Epithelial cell of proximal tubule (primary cell): ENCODE measurements around the gene ZNF438. TPM values are rescaled to one million over a fixed set of nuclear protein-coding genes. Genes with fewer than 3 reads are reported as not detected.

ENCODE experiments used
- DNase-seq: peaks from one replicate; pipeline ENCODE4 v3.0.0-alpha.2; 2011; ENCODE audit warnings: low read depth
- H3K4me3 ChIP-seq: 2 replicates; pipeline ENCODE4 v1.5.1; 2011; ENCODE audit warnings: low read depth, mild to moderate bottlenecking, low read length
- total RNA-seq: library from RNA; depleted of rRNA; stranded (reverse); fragments of >200 nt; gene quantifications from 2 replicates; pipeline ENCODE4 v1.2.3, GENCODE V29; 2015
- TF ChIP-seq, protein P1 (sequence below): conservative IDR thresholded peaks from 2 replicates; pipeline ENCODE4 v1.5.1; 2012; ENCODE audit warnings: low read depth, mild to moderate bottlenecking, low read length

Gene ZNF438
- total RNA-seq, 1 donor from 2014 or later = 4.2 TPM

DNA sequence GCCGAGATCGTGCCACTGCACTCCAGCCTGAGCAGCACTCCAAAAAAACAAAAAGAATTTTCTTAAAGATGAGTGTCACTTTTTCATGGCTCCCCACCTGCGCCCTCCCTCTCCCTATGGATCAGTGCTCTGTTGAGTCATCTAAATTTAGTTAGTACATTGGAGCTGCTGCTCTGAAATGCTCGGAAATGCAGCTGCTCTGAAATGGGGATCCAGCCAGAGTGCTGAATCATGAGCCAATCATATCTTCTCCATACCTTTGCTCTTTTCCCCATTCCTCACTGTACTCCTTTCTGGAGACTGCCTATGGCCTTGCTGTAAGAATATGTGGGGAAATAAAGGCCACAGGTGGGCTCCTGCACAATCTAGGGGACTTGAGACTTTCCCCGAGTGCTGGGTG, 188.8 kb downstream of the ZNF438 start:
- TF ChIP-seq, protein P1, sequence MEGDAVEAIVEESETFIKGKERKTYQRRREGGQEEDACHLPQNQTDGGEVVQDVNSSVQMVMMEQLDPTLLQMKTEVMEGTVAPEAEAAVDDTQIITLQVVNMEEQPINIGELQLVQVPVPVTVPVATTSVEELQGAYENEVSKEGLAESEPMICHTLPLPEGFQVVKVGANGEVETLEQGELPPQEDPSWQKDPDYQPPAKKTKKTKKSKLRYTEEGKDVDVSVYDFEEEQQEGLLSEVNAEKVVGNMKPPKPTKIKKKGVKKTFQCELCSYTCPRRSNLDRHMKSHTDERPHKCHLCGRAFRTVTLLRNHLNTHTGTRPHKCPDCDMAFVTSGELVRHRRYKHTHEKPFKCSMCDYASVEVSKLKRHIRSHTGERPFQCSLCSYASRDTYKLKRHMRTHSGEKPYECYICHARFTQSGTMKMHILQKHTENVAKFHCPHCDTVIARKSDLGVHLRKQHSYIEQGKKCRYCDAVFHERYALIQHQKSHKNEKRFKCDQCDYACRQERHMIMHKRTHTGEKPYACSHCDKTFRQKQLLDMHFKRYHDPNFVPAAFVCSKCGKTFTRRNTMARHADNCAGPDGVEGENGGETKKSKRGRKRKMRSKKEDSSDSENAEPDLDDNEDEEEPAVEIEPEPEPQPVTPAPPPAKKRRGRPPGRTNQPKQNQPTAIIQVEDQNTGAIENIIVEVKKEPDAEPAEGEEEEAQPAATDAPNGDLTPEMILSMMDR = no peak
- no peak for DNase-seq
- H3K4me3 ChIP-seq = no peak overlapping the region

DNA sequence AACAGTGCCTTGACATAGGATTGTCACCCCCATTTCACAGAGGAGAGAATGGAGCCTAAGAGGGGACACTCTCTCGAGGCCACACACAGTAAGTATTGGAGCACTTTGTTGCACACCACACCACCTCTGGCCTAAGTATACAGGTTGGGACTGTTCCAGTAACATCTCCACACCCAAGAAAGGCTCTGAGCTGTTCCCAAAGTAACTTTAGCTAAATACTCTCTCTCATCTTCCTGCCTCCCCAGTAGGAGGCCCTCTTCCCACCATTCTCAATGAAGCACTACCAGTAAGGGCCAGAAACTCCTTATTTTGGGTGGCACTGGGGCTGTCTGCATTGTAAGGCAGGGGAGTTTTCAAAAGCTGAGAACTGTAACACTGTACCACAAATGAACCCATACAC, 189.5 kb downstream of the ZNF438 start:
- DNase-seq = no peak
- H3K4me3 ChIP-seq = no peak overlapping the region
- TF ChIP-seq, protein P1 = peak; percentile 19

DNA sequence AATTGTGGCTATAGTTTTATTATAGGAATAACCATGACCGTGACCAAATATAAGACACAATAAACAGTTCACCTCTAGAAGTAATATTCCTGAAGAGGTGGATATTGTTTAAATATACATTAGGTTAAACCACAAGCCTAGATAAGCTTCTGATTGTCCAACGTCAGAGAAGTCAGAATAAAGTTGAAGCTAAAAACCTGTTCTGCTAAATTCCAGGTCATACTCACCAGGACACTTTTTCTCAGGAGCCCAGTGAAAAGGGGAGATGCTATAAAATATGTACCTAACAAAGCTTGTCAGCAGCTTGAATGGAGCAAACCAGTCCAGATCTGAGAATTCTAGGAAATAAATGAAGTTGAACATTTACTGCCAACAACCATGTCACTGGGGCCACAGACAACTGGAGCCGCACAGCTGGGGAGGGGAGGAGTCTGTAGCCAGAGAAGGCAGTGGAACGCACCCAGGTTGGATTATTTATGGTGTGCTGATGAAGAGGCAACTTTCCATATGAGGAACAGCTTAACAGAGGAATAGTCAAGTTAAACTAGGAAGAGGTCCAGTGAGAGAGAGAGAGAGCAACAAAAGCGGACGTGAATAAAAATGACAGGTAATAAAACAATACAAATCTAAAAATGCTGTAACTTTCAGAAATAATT, 191.1 kb downstream of the ZNF438 start:
- TF ChIP-seq, protein P1 = no peak
- DNase-seq = no peak
- no peak overlapping the region for H3K4me3 ChIP-seq

DNA sequence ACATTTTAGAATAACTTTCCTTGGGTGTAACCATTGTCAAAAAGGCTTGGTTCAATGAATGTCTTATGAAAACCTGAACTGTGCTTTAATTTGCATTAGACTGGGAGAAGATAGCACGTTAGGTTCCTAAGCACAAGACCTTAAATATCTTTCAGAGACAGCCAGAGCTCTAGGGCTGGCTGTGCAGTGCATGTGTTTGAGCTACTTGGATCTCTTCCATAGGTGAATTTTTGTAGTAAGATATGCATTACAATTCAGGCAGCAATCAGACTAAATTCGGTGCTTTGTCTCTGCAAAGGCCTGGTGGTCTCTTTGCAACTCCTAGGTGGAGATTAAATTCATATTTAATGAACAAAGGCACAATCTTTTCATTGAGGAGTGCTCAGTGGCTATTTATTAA, 192.0 kb downstream of the ZNF438 start:
- TF ChIP-seq, protein P1 = no peak
- DNase-seq = no peak
- H3K4me3 ChIP-seq = no peak overlapping the region

DNA sequence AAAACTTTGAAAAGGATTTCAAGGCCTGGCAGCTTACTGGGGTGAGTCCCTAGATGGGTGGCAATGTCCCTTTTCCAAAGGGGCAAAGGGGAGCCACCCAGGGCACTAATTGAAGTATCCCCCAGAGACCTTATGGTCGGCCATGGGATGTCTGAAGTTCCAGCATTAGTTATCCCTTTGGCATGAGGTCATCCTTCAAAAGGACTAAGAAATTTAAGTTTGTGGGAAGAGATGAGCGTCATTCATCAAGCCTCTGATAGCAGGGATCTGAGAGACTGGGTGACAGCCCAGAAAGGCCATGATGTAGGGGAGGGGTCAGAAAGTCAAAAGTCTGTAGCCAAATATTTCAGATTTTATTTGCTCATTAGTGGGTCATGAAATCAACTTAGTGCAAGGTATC, 195.3 kb downstream of the ZNF438 start:
- DNase-seq = no peak
- TF ChIP-seq, protein P1 = no peak
- H3K4me3 ChIP-seq = no peak overlapping the region

DNA sequence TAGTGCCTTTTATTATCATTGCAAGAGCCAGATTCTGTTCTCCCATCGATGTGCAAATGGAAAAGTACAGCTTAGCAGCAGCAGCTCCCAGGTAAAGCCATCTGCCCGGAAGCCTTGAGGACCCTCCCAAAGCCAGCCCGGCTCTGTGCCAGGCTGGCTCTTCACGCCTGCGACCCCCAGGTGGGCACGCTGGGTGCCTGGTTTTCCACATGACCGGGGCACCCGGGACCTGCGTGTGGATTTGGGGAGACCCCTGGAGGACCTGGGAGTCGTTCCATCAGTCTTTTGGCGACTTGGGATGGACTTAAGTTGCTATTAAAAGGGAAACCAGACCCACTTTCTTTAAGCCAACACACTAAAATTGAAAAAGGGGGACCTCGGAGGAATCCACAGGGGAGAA, 196.5 kb downstream of the ZNF438 start:
- DNase-seq = no peak
- TF ChIP-seq, protein P1 = no peak
- no peak overlapping the region for H3K4me3 ChIP-seq

DNA sequence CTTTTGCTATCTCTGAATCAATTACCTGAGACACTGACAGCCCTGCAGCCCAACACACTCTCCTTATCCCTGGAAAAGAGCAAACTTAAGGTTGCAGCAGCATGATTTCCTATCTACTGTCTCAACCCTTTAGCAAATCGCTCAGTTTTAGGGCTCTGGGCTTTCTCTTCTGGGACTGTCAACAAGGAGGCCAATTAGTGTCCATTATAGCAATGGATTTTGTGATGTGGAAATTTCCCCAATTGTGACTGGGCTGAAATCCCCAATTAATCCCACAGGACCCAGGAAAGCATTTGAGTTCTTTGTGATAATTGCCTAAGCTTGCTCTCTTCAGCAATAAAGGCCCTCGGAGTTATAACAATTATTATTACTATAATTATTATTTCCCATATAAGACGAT, 197.0 kb downstream of the ZNF438 start:
- H3K4me3 ChIP-seq = no peak overlapping the region
- TF ChIP-seq, protein P1 = no peak
- no peak for DNase-seq
